Caco-2 (cell line): ENCODE data around the gene WDR76. TPM values are rescaled to one million over a fixed set of nuclear protein-coding genes. Genes with fewer than 3 reads are reported as not detected.

Experiments used
- BruUV-seq: library from RNA; stranded (reverse); fragments of 400-500 nt; replicated peaks from 2 replicates; lab custom pipeline; 2021; lab: Mats Ljungman, UMichigan
- CTCF ChIA-PET: fragments of 300-600 bp; sonication (Branson Sonifier 250); formaldehyde crosslinking; loops from one replicate; lab custom pipeline; 2022; ENCODE audit warnings: antibody characterized with exemption; lab: Charles Lee
- POLR2A ChIA-PET: fragments of 300-600 bp; sonication (Branson Sonifier 250); formaldehyde crosslinking; loops from one replicate; lab custom pipeline; 2022; ENCODE audit warnings: antibody characterized with exemption; lab: Charles Lee
- DNase-seq, 2 experiments: peaks; one replicate each; pipeline versions ENCODE4 v3.0.0 to v3.0.0-alpha.2; 2020 to 2022
- H3K27me3 ChIP-seq: replicated peaks from 2 replicates; pipeline ENCODE4 v1.6.0; 2011; ENCODE audit warnings: low read length; ENCODE audit not compliant: control insufficient read depth, insufficient read depth
- H3K36me3 ChIP-seq: 2 replicates; pipeline ENCODE4 v1.5.1; 2011; ENCODE audit warnings: low read length; ENCODE audit not compliant: control insufficient read depth, insufficient read depth
- H3K4me1 ChIP-seq: fragments of 250-450 bp; sonication (Bioruptor Pico); 2 replicates; pipeline ENCODE4 v1.5.1; 2020; ENCODE audit warnings: mild to moderate bottlenecking
- H3K4me3 ChIP-seq: 2 replicates; pipeline ENCODE4 v1.5.1; 2011; ENCODE audit warnings: low read depth, mild to moderate bottlenecking, control low read depth, low read length
- H3K9me3 ChIP-seq: fragments of 250-450 bp; sonication (Bioruptor Pico); 2 replicates; pipeline ENCODE4 v1.5.1; 2020; ENCODE audit warnings: mild to moderate bottlenecking, moderate library complexity
- H3K27ac Mint-ChIP-seq: one replicate; pipeline ENCODE4 v1.8.0; 2022; ENCODE audit warnings: mixed read lengths; ENCODE audit not compliant: unreplicated experiment
- H3K27me3 Mint-ChIP-seq: one replicate; pipeline ENCODE4 v1.8.0; 2022; ENCODE audit warnings: mixed read lengths; ENCODE audit not compliant: insufficient read depth, unreplicated experiment
- H3K36me3 Mint-ChIP-seq: one replicate; pipeline ENCODE4 v1.8.0; 2022; ENCODE audit warnings: mild to moderate bottlenecking, mixed read lengths; ENCODE audit not compliant: insufficient read depth, unreplicated experiment
- H3K4me1 Mint-ChIP-seq: one replicate; pipeline ENCODE4 v1.8.0; 2022; ENCODE audit warnings: low read depth, mixed read lengths; ENCODE audit not compliant: unreplicated experiment
- H3K4me3 Mint-ChIP-seq: one replicate; pipeline ENCODE4 v1.8.0; 2022; ENCODE audit warnings: mild to moderate bottlenecking, moderate library complexity, mixed read lengths; ENCODE audit not compliant: unreplicated experiment
- H3K9me3 Mint-ChIP-seq: one replicate; pipeline ENCODE4 v1.8.0; 2022; ENCODE audit warnings: mixed read lengths; ENCODE audit not compliant: unreplicated experiment
- CTCF ChIP-seq, 2 experiments: fragments of 200-600 bp in 1 of 2; IDR thresholded peaks; 1 replicate in 1 of 2; 2 replicates in 1 of 2; pipeline versions ENCODE4 v1.5.1 to v1.8.0; 2011 to 2022; ENCODE audit warnings: antibody characterized with exemption in 1 of 2, control low read depth in 1 of 2, inconsistent platforms in 1 of 2, low read depth in 1 of 2, low read length in 1 of 2, mild to moderate bottlenecking in 1 of 2, moderate library complexity in 1 of 2; ENCODE audit not compliant: insufficient read depth in 1 of 2, severe bottlenecking in 1 of 2, unreplicated experiment in 1 of 2
- intact Hi-C: fragments of 100-400 bp; cut with micrococcal nuclease; formaldehyde crosslinking; loops from one replicate; pipeline ENCODE4 v1.10.0; 2022; ENCODE audit not compliant: unreplicated experiment
- total RNA-seq: library from RNA; stranded (reverse); gene quantifications from 2 replicates; pipeline ENCODE4 v1.2.3, GENCODE V29; 2022

Gene WDR76
- total RNA-seq, 1 experiment from 2014 or later = 26.9 TPM

GRCh38 chr15:43878446-43878845 is 51.6 kb downstream of the WDR76 start:
- CTCF ChIA-PET = interaction anchor here (0.5 kb wide), 1 partner anchor 222 kb away, joined by 3 read pairs; no protein-coding TSS in a partner anchor
- Histone ChIP-seq H3K27me3 (no peaks in the 10 kb centered on the region), H3K36me3 (no peaks in the 10 kb centered on the region; the same call in none of the 2 replicates), H3K4me1 (peaks cover 40% of the 10 kb centered on the region), H3K4me3 (no peak overlapping the region), H3K9me3 (no peaks in the 10 kb centered on the region)
- H3K9me3 Mint-ChIP-seq = no peaks in the 10 kb centered on the region
- POLR2A ChIA-PET = no interaction called here
- no TSS peak for BruUV-seq
- H3K4me1 Mint-ChIP-seq = peaks cover 20% of the 10 kb centered on the region
- peaks cover 84% of the 10 kb centered on the region for H3K36me3 Mint-ChIP-seq
- TF ChIP-seq CTCF (IDR thresholded peaks at IDR 0.05; ENCODE audit: insufficient read depth in 1 of 2, low read depth in 1 of 2, low read length in 1 of 2, severe bottlenecking in 1 of 2, unreplicated experiment in 1 of 2) = no peak
- peak overlapping the region; percentile 32 for H3K27ac Mint-ChIP-seq
- H3K4me3 Mint-ChIP-seq = no peak overlapping the region
- intact Hi-C loops = loop anchor here (10.0 kb wide), 1 partner anchor 626 kb away; no protein-coding TSS in a partner anchor
- H3K27me3 Mint-ChIP-seq = no peaks in the 10 kb centered on the region
- DNase-seq = no peak

GRCh38 chr15:43879386-43880355 is 52.9 kb downstream of the WDR76 start:
- POLR2A ChIA-PET = no interaction called here
- no peaks in the 10 kb centered on the region for H3K9me3 Mint-ChIP-seq
- DNase-seq = peak; percentile 10 to 62

More at GRCh38 chr15:43879386-43880355, 52.9 kb downstream of the WDR76 start:
- H3K27me3 ChIP-seq = no peaks in the 10 kb centered on the region
- H3K4me1 ChIP-seq = peaks cover 40% of the 10 kb centered on the region
- TF ChIP-seq CTCF (IDR thresholded peaks at IDR 0.05; ENCODE audit: insufficient read depth in 1 of 2, low read depth in 1 of 2, low read length in 1 of 2, severe bottlenecking in 1 of 2, unreplicated experiment in 1 of 2) = no peak
- Mint-ChIP-seq H3K36me3 (peaks cover 80% of the 10 kb centered on the region), H3K27ac (no peak overlapping the region), H3K4me1 (peaks cover 20% of the 10 kb centered on the region), H3K4me3 (no peak overlapping the region), H3K27me3 (no peaks in the 10 kb centered on the region)
- intact Hi-C loops = loop anchor here (10.0 kb wide), 1 partner anchor 625 kb away; no protein-coding TSS in a partner anchor
- H3K9me3 ChIP-seq = no peaks in the 10 kb centered on the region
- BruUV-seq = no TSS peak
- CTCF ChIA-PET = interaction anchor here (0.7 kb wide), 1 partner anchor 849 kb away, joined by 6 read pairs; no protein-coding TSS in a partner anchor
- H3K36me3 ChIP-seq = no peaks in the 10 kb centered on the region
- no peak overlapping the region for H3K4me3 ChIP-seq
